ENCODE measurements around the gene KCNA2. TPM values are rescaled to one million over a fixed set of nuclear protein-coding genes. Genes with fewer than 3 reads are reported as not detected.

KCNA2 gene
- 1.8 TPM for total RNA-seq

DNA sequence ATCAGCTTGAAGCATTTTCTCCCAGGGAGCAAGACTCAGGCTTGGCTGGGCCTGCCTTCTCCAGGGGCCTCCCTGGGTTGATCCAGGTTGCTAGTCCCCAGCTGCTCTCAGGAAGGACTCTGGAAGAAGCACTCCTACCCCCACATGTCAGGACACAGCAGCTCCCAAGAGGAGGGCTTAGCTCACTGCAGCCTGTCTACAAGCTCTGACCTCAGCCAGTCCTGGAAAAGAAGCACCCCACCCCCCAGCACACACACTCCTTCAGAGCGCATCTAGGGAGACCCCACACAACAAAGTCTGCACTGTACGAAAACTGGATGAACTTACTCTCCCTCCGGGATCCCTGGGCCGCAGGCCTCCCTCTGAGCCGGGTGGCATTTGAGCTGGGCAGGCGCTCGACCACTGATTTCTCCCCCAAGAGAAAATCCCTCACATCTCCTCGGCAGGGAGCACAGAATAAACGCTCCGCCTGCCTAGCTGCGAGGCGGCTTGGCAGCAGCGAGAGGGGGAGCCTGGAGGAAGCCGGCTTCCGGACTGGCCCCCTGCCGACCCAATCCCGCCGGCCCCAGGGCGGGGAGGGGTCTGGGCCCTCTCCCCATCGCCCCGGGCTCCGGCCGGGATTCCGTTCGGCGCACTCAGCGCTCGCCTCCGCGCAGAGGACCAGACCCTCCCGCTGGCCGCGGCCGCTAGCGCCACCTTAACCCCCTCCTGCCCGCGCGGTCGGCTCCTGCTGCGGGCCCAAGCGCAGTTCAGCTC lies at the start of gene KCNA2:
TSS of gene KCNA2 (minus strand) at position 458 of the 756 bp plus-strand sequence. CDS start 1,576 bp downstream, outside the sequence.
- DNase-seq (ENCODE audit: low spot score), result no peak

- DNase-seq (ENCODE audit: low spot score), result no peak
Observed at GRCh38 chr1:110650609-110651008, 44.5 kb upstream of the KCNA2 start.

DNA sequence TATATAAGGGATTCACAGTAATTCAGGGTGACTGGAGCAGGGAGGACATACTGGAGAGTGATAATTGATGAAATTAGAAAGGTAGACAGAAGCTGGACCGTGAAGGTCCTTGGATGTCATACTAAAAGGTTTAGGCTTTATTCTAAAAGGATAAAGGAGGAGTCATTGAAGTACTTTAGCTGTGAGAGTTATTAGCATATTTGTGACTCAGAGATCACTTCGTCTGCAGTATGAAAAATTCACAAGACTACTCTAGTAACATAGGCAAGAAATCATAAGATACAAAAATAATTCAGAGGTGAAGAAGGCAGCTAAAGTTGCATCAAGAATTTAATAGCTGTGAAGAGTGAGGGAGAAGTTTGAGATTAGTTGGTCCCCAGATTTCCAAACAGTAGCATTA lies 42.3 kb upstream of the KCNA2 start:
- no peak for DNase-seq (ENCODE audit: low spot score)

DNA sequence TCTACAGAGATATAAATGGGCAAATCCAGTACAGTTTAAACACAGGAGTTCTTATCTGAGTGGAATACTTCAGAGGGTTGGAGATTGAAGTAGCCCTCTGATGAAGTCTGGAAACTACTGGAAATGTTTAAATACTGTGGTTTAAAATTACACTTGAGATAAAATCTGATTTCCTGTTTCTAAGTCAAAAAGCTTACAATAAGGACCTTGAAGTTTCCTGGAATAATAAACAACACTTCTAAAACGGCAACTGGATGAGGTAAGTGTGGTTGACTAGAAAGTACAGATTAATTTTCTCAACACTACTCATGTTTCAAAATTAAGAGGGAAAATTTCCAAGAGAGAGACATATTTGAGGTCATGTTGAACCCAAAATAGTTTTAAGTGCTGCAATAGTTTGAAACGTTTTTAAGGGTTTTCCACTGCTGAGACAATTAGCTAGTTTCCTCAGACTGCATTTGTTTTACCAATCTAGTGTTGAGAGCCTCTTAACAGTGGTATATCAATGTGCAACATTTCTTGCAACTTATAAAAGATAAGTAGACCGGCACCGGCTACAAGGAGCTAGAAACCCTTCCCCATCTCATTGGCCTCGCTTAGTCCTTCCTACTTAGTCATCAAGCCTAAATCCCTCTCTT lies 41.2 kb upstream of the KCNA2 start:
- no peak for DNase-seq (ENCODE audit: low spot score)

DNA sequence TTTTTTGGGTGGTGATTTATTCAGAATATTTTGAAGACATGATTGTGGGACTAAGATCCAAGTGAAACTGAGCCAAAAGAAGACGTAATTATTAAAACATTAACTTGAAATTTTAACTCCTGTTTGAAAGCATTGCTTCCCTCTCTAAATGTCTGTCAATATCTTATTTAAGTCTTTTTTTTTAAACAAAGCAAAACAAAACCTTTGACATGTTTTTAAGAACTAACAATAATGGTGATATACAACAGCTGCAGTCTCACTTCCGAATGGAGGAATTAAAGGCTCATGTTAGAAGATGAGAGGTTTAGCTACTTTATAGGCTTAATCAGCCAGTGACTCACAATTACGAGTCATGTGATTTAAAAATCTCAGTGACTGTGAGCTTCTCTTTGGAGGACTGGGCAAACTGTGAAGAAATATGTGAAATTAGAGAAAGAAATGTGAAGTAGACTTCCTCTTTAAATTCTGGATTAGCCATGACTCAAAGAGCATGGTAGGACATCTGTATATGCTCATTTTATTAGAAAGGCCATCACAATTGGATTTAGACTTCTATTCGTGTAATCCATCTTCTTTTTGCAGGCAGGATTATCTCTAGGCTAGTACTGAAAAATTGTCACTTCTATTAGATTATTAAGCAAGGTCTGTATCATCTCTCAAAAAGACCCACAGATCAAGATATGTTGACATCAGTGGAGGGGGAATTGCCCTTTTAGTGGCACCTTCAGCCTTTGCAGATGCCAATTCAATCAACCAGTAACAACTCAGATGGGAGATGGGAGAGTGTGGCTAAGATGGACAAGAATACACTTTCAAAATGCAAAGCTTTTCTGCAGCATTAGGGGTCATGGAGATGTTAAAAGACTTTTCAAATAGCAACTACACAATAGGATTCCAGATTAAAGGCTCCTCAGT lies 39.9 kb upstream of the KCNA2 start:
- no peak for DNase-seq (ENCODE audit: low spot score)

- DNase-seq (ENCODE audit: low spot score), result no peak
Observed at GRCh38 chr1:110645211-110645610, 39.1 kb upstream of the KCNA2 start.

DNA sequence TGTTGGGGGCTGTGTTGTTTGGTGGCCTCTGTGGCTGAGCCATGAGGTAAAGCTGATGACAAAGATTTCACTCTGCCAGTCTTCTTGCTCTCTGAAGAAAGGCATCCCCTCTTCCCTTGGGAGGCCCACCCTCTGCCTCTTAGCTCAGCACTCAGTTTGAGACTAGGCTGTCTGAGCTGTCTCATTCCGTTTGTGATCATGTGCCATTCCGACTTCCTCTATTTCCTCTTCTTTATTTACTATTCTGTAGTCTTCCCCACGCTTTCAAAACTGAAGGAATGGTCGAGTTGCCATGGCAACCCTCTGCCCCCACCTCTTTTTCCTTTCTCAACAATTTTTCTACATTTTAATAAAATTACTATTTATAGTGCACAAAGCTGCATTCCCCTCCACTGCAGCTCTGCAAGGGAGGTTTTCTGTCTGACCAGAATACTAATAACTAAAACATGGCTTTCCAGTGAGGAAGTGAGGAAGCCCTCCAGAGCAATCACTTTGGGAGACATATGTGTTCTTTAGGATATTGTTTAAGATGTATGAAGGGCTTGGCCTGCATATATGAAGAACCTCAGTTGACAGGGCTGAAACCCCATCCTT lies 37.8 kb upstream of the KCNA2 start:
- DNase-seq (ENCODE audit: low spot score), result no peak

DNA sequence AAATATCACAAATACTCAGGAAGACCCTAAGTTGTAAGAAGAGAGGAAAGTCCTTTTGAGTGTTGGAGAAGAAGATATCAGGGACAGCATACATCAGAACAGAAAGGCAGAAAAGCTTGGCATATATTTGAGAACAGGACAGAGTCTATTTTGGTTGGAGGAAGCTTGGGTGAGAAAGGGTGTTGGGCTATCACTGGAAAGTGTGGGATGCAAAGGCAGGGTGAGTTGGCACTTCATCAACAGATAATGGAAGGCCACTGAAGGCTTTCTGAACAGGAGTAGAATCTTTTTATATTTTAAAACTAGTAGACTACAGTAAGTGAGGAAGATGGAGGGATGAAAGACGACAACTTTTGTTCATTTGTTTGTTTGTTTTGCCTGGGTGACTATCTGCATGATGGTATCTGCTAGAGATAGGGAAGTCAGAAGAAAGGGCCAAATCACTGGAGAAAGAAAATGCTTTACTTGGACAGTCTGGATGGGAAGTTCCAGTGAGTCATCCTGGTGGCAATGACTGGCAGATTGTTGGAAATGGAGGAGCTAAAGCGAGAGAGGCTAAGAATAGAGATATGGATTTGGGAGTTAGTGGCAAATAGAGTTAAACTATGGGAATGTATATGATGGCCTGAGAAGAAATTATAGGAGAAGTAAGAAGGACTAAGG lies 33.7 kb upstream of the KCNA2 start:
- no peak for DNase-seq (ENCODE audit: low spot score)

DNA sequence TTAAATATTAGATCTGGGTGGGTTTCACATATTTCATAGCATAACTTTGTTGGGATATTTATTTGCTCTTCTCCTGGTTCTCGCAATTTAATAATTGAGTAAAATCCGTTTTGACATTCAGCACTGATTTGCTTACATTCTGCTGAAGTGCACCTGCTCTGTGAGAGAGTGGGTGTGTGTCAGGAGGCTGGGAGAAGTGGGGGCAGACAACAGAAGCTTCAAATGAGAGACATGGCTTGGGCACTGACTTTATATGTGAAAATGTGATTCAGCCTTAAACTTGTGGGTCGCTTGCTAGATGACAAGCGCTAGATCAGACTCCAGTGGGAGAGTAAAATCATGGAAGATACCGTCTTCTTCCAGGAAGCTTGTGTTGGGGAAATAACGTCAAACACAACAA lies 32.4 kb upstream of the KCNA2 start:
- DNase-seq (ENCODE audit: low spot score), result no peak

DNA sequence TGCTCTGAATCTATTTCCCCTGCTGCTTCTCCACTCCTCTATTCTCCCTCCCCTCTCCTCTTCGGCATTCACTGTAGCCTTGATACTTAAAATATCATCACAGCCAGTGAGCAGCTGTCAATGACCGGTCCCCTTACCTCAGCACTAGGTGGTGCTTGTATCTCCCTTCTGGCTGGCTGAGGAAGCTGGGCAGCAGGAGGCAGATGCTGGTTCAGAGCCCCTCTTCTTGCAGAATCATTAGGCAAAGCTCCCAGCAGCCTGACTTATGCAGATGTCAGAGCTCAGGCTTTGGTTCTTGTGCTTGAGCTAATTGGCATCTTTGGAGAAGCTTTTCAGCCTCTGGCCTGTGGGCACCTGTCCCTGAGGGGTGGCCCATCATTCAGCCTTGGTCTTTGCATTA lies 31.9 kb upstream of the KCNA2 start:
- no peak for DNase-seq (ENCODE audit: low spot score)

DNA sequence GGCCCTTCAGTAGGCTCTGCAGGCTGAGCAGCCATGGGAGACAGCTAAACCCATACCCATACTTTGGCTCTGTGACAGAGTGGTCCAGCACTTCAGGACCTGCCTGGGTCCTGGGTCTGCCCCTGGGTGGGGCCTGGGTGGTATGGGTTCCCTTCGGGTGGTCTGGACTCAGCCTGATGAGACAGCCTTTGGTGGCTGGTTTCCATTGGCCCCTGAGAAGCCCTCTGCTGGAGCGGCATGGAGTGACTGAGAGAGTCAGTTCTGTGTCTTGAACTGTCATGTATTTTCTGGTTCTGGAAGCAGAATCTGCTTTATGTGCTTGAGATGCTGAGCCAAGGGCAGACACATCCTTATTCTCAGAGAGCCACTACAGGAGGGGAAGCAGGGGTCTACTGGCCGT lies 31.3 kb upstream of the KCNA2 start:
- no peak for DNase-seq (ENCODE audit: low spot score)

GRCh38 chr1:110636149-110636935 lies 30.2 kb upstream of the KCNA2 start:
- DNase-seq (ENCODE audit: low spot score), result no peak

GRCh38 chr1:110635434-110635833 lies 29.3 kb upstream of the KCNA2 start:
- no peak for DNase-seq (ENCODE audit: low spot score)

- peak; percentile 68 for DNase-seq (ENCODE audit: low spot score)
Observed at GRCh38 chr1:110634455-110635311, 28.5 kb upstream of the KCNA2 start.

DNA sequence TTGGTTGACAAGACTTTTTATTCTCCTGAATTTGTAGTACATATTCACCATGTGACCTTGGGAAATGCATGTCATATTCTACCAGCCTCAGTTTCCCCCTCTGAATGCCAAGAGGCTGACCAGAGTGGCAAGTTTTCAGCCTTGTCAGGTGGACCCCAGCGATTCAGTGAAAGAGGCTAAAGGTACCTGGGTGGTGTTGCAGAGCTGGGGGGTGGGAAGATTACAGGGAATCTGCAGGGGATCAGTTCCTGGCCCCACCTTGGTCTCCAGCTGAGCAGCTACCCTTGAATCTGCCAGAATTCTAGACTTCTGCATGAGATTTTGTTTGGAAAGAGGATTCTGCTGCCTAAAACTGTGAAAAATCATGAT lies 27.9 kb upstream of the KCNA2 start:
- no peak for DNase-seq (ENCODE audit: low spot score)

DNA sequence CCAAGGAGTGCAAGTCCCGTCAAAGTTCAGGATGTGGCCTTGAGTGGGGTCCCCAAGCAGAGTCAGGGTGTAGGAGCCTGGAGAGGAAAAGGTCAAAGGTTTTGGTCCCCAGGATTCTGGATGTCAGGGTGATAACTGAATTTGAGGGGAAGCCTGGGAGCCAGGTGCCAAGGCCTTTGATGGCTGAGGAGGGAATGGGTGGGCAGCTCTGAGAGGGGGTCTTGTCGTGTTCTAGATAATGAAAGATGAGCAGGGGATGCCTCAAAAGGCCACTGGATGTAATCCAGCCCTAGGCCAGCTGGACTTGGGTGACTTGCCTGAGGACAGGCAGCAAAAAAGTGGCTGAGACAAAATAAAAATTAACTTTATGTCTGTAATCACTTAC lies 27.5 kb upstream of the KCNA2 start:
- DNase-seq (ENCODE audit: low spot score), result no peak

DNA sequence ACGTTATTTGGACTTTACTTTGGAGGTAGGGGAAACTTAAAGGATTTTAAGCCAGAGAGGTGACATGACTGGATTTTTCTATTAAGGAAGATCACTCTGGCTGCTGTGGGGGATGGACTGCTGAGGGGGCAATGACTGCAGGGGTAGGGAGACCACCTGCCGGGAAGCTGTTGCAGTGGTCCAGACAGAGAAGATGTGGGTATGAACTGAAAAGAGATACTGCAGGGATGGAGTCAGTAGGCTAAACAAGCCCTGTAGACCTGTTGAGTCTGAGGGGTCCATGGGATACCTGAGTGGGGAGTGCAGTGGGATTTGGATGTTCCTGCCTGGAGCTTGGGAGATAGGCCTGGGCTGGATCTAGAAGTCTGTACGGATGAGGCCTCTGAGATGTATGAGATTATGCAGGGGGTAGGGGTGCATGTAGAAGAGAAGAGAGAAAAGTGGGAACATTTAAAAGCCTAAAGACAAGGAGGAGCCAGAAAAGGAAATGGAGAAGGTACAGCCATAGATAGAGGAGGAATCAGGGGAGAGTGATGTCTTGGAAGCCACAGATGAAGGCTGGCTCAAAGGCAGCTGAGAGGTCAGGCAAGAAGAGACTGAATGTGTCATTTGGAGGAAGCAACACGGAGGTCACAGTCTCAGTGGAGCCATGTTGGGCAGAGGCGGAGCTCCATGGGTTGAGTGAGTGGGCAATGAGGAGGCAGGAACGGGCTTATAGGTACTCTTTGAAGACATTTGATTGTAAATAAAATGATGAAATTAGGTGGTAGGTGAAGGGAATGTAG lies 25.9 kb upstream of the KCNA2 start:
- DNase-seq (ENCODE audit: low spot score), result no peak

GRCh38 chr1:110630839-110631663 lies 24.9 kb upstream of the KCNA2 start:
- peak; percentile 71 for DNase-seq (ENCODE audit: low spot score)
